ENCODE data around the gene PDLIM5.

GRCh38 chr4:94578195-94578594 is 126.5 kb downstream of the PDLIM5 start:
- no peak for TF ChIP-seq CTCF (optimal IDR thresholded peaks at IDR 0.05 in 1 of 3, IDR thresholded peaks at IDR 0.05 in 1 of 3, conservative IDR thresholded peaks at IDR 0.05 in 1 of 3; ENCODE audit: extremely low read depth in 1 of 3, insufficient read depth in 2 of 3, low read length in 3 of 3)
- no peak for TF ChIP-seq EZH2 (IDR thresholded peaks at IDR 0.05; ENCODE audit: low read length)
